HEK293T (cell line): ENCODE results near the gene NUBPL.
"Not testable (repeated sequence)": the region's sequence is repeated elsewhere in the genome, so short reads cannot be mapped to it uniquely, and the experiment has no call there.

Source experiments
- CTCF ChIA-PET: fragments of 350-600 bp; formaldehyde crosslinking; extraction: SDS; loops from one replicate; lab custom pipeline; 2021; ENCODE audit warnings: antibody characterized with exemption, inconsistent platforms; lab: Yijun Ruan, JAX
- POLR2A ChIA-PET: fragments of 350-600 bp; formaldehyde crosslinking; extraction: SDS; loops from one replicate; lab custom pipeline; 2020; ENCODE audit warnings: antibody characterized with exemption, inconsistent platforms; lab: Yijun Ruan, JAX
- DNase-seq: peaks from one replicate; pipeline ENCODE4 v3.0.0; 2012; ENCODE audit warnings: mixed read lengths; ENCODE audit errors: extremely low spot score
- ARNT ChIP-seq: fragments of 450-650 bp; IDR thresholded peaks from 2 replicates; pipeline ENCODE4 v1.6.1; 2017; ENCODE audit warnings: mild to moderate bottlenecking
- BHLHE40 ChIP-seq: fragments of 450-650 bp; IDR thresholded peaks from 2 replicates; pipeline ENCODE4 v1.6.1; 2016; ENCODE audit warnings: mild to moderate bottlenecking, moderate library complexity, borderline replicate concordance
- CTBP1 ChIP-seq: fragments of 450-650 bp; IDR thresholded peaks from 2 replicates; pipeline ENCODE4 v1.6.1; 2016; ENCODE audit warnings: borderline replicate concordance
- ELF4 ChIP-seq: fragments of 450-650 bp; IDR thresholded peaks from 2 replicates; pipeline ENCODE4 v1.6.1; 2017; ENCODE audit warnings: antibody characterized with exemption
- FOXA1 ChIP-seq: fragments of 450-650 bp; IDR thresholded peaks from 2 replicates; pipeline ENCODE4 v1.6.1; 2016; ENCODE audit warnings: mild to moderate bottlenecking
- FOXK2 ChIP-seq: fragments of 450-650 bp; IDR thresholded peaks from 2 replicates; pipeline ENCODE4 v1.6.1; 2016; ENCODE audit warnings: mild to moderate bottlenecking
- FOXM1 ChIP-seq: fragments of 450-650 bp; IDR thresholded peaks from 2 replicates; pipeline ENCODE4 v1.6.1; 2017; ENCODE audit warnings: mild to moderate bottlenecking, borderline replicate concordance
- HDGF ChIP-seq: fragments of 450-650 bp; IDR thresholded peaks from 2 replicates; pipeline ENCODE4 v1.6.1; 2017; ENCODE audit warnings: antibody characterized with exemption, borderline replicate concordance
- L3MBTL2 ChIP-seq: fragments of 450-650 bp; conservative IDR thresholded peaks from 2 replicates; pipeline ENCODE4 v1.6.1; 2016; ENCODE audit warnings: mild to moderate bottlenecking
- LEF1 ChIP-seq: fragments of 450-650 bp; IDR thresholded peaks from 2 replicates; pipeline ENCODE4 v1.6.1; 2017; ENCODE audit warnings: mild to moderate bottlenecking, borderline replicate concordance
- NFRKB ChIP-seq: fragments of 450-650 bp; IDR thresholded peaks from 2 replicates; pipeline ENCODE4 v1.6.1; 2016; ENCODE audit warnings: mild to moderate bottlenecking, moderate library complexity
- SP1 ChIP-seq: fragments of 450-650 bp; IDR thresholded peaks from 2 replicates; pipeline ENCODE4 v1.6.1; 2017
- SUZ12 ChIP-seq: fragments of 450-650 bp; IDR thresholded peaks from 2 replicates; pipeline ENCODE4 v1.6.1; 2016; ENCODE audit warnings: mild to moderate bottlenecking
- TARDBP ChIP-seq: fragments of 450-650 bp; IDR thresholded peaks from 2 replicates; pipeline ENCODE4 v1.6.1; 2016
- ZNF384 ChIP-seq: fragments of 450-650 bp; IDR thresholded peaks from 2 replicates; pipeline ENCODE4 v1.6.1; 2016
- TF ChIP-seq, protein P1 (sequence below): fragments of 450-650 bp; IDR thresholded peaks from 2 replicates; pipeline ENCODE4 v1.6.1; 2016

The NUBPL gene

DNA sequence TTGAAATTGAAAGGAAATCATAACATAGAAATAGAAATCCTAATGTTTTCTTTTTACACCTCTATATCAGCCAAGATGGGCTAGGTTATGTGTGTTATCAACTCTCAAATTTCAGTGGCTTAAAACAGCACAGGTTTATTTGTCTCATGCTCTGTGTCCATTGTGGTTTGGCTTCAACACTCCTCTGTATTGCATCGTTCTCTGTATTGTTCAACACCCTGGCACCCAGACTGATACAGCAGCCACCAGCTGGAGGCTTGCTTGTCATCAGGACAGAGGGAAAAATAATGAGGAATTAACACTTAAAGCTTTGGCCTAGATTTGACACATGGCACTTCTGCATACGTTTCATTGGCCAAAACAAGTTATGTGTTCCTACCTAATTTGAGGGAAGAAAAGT lies 281.7 kb downstream of the NUBPL start:
- DNase-seq, result no peak

GRCh38 chr14:31843361-31844091 lies 282.3 kb downstream of the NUBPL start:
- CTCF ChIA-PET, result no interaction called here
- no peak for DNase-seq
- TF ChIP-seq ZNF384, result no peak
- TF ChIP-seq HDGF, result no peak
- TF ChIP-seq FOXM1, result no peak
- POLR2A ChIA-PET, result no interaction called here

More for the DNA sequence above, 281.7 kb downstream of the NUBPL start:
- CTCF ChIA-PET, result no interaction called here
- POLR2A ChIA-PET, result no interaction called here
- no peak for TF ChIP-seq TARDBP
- TF ChIP-seq SP1, result no peak
- TF ChIP-seq ZNF384, result no peak
- TF ChIP-seq BHLHE40, result no peak
- no peak for TF ChIP-seq CTBP1
- no peak for TF ChIP-seq SUZ12
- TF ChIP-seq, protein P1, sequence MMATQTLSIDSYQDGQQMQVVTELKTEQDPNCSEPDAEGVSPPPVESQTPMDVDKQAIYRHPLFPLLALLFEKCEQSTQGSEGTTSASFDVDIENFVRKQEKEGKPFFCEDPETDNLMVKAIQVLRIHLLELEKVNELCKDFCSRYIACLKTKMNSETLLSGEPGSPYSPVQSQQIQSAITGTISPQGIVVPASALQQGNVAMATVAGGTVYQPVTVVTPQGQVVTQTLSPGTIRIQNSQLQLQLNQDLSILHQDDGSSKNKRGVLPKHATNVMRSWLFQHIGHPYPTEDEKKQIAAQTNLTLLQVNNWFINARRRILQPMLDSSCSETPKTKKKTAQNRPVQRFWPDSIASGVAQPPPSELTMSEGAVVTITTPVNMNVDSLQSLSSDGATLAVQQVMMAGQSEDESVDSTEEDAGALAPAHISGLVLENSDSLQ, result no peak
- no peak for TF ChIP-seq L3MBTL2
- no peak for TF ChIP-seq FOXA1
- TF ChIP-seq HDGF, result no peak
- TF ChIP-seq LEF1, result no peak
- TF ChIP-seq NFRKB, result no peak
- no peak for TF ChIP-seq ELF4
- no peak for TF ChIP-seq FOXM1
- TF ChIP-seq FOXK2, result no peak
- TF ChIP-seq ARNT, result no peak

- no peak for DNase-seq
- TF ChIP-seq ELF4 (no peak), FOXM1 (no peak), NFRKB (no peak), ARNT (no peak)
- TF ChIP-seq, protein P1, result no peak
- ChIA-PET CTCF (interaction anchor here (0.6 kb wide), 1 partner anchor 24 kb away, joined by 4 read pairs; no protein-coding TSS in a partner anchor), POLR2A (no interaction called here)
These were observed 293.4 kb downstream of the NUBPL start for GRCh38 chr14:31854508-31855075.

- ChIA-PET POLR2A (no interaction called here), CTCF (interaction anchor here (0.6 kb wide), 1 partner anchor 24 kb away, joined by 4 read pairs; no protein-coding TSS in a partner anchor)
- DNase-seq, result no peak
- TF ChIP-seq FOXA1, result no peak
- TF ChIP-seq, protein P1, result no peak
- TF ChIP-seq LEF1, result no peak
- TF ChIP-seq CTBP1, result no peak
These were observed 294.1 kb downstream of the NUBPL start for GRCh38 chr14:31855262-31855661.

GRCh38 chr14:31856003-31856402 lies 294.8 kb downstream of the NUBPL start:
- POLR2A ChIA-PET, CTCF ChIA-PET, DNase-seq: not testable (repeated sequence)

DNA sequence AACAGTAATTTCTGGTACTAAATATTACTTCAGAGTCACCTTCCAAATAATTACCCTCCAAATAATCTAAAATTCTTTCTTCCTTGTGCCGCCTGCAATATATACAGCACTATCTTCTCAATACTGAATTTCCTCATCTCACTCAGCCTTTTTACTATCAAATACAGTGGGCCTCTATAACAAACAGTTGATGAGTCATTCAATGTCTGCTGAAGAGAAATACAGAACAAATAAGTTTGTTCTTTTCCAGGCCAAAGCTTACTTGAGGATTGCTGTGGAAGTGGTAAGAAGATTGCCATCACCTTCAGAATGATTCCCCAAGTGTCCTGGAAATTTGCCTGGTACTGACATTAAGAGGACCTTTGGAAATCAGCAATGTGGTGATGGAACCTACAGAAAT lies 297.7 kb downstream of the NUBPL start:
- DNase-seq, result no peak
- TF ChIP-seq BHLHE40, result no peak
- no peak for TF ChIP-seq TARDBP
- no peak for TF ChIP-seq CTBP1
- TF ChIP-seq, protein P1, result no peak
- TF ChIP-seq ELF4, result no peak
- TF ChIP-seq FOXM1, result no peak
- no peak for TF ChIP-seq ARNT
- TF ChIP-seq SUZ12, result no peak
- TF ChIP-seq LEF1, result no peak
- no peak for TF ChIP-seq L3MBTL2
- TF ChIP-seq HDGF, result no peak
- POLR2A ChIA-PET, result no interaction called here
- CTCF ChIA-PET, result no interaction called here
